Fibroblast of pulmonary artery (primary cell): ENCODE data around the gene PTGES3.

Source experiments
- DNase-seq: peaks from one replicate; pipeline ENCODE4 v3.0.0-alpha.2; 2010; ENCODE audit warnings: low read depth
- H3K4me3 ChIP-seq: replicated peaks from 2 replicates; pipeline ENCODE4 v1.5.1; 2011; ENCODE audit warnings: low read depth, mild to moderate bottlenecking, control low read depth, low read length, moderate library complexity
- CTCF ChIP-seq: IDR thresholded peaks from 2 replicates; pipeline ENCODE4 v1.5.1; 2011; ENCODE audit warnings: mild to moderate bottlenecking, control low read depth, low read length, inconsistent platforms; ENCODE audit errors: missing control alignments

PTGES3 gene

GRCh38 chr12:56684745-56685359, 3.2 kb downstream of the PTGES3 start:
- peak overlapping the region; percentile 27 for H3K4me3 ChIP-seq
- TF ChIP-seq CTCF: no peak
- no peak for DNase-seq

DNA sequence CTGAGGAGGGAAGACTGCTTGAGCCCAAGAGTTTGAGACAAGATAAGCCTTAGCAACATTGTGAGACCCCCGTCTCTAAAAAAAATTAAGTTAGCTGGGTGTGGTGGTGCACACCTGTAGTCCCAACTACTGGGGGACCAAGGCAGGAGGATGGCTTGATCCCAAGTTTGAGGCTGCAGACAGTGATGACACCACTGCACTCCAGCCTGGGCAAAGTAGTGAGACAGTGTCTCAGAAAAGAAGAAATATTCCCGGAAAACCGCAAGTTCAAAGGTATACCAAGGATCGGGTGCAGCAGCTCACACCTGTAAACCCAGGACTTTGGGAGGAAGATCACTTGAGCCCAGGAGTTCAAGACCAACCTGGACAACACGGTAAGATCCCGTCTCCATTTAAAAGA, 5.8 kb downstream of the PTGES3 start:
- no peak overlapping the region for H3K4me3 ChIP-seq
- DNase-seq: no peak
- TF ChIP-seq CTCF: no peak

DNA sequence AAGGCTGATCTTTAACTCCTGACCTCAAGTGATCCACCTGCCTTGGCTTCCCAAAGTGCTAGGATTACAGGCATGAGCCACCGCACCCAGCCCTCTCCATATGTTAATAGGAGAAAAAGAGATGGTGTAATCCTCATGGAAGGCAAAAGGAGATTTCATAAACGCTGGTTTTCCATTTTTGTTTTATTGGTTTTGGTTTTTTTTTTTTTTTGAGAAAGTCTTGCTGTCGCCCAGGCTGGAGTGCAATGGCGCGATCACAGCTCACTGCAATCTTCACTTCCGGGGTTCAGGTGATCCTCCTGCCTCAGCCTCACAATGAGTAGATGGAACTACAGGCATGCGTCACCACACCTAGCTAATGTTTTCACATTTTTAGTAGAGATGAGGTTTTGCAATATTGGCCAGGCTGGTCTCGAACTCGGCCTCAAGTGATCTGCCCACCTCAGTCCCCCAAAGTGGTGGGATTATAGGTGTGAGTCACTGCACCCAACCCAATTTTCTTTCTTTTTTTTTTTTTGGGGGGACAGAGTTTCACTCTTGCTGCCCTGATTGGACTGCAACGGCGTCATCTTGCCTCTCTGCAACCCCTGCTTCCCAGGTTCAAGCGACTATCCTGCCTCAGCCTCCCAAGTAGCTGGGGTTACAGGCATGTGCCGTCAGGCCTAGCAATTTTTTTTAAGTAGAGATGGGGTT, 8.1 kb downstream of the PTGES3 start:
- TF ChIP-seq CTCF: no peak
- H3K4me3 ChIP-seq: no peak overlapping the region
- no peak for DNase-seq

GRCh38 chr12:56678852-56679251, 9.2 kb downstream of the PTGES3 start:
- DNase-seq: no peak
- no peak for TF ChIP-seq CTCF
- H3K4me3 ChIP-seq: no peak overlapping the region

DNA sequence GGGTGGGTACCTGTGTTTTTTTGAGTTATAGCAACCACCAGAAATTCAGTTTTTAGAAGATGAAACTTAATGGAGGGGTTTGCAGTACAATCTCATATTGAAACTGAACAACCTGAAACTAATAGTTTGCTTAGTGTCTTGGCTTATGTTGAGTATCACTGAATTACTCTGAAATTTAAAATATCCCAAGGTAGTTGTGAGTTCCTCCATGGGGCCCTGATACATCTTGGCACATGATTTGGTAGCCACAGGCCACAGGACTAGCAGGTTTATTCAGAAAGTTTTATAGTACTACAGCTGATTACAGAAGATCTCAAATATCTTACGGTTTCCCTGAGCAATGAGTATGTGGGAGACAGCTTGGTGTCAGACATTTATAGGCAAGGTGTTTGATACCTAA, 10.4 kb downstream of the PTGES3 start:
- no peak for DNase-seq
- no peak for TF ChIP-seq CTCF
- no peak overlapping the region for H3K4me3 ChIP-seq

GRCh38 chr12:56676851-56677580, 11.1 kb downstream of the PTGES3 start:
- no peak overlapping the region for H3K4me3 ChIP-seq
- TF ChIP-seq CTCF: no peak
- no peak for DNase-seq
